ENCODE measurements around the gene FAM131C.
A peak's percentile ranks its signal among the peaks of the same experiment; 100 is the strongest.

FAM131C gene

GRCh38 chr1:16101623-16102022, 28.2 kb upstream of the FAM131C start:
- DNase-seq (ENCODE audit: low read depth), result peak; percentile 35
- no peak overlapping the region for H3K4me3 ChIP-seq (ENCODE audit: low read depth, low read length)
- TF ChIP-seq CTCF (conservative IDR thresholded peaks at IDR 0.05; ENCODE audit: low read depth, low read length), result no peak

GRCh38 chr1:16099412-16099811, 26.0 kb upstream of the FAM131C start:
- DNase-seq (ENCODE audit: low read depth), result no peak
- H3K4me3 ChIP-seq (ENCODE audit: low read depth, low read length), result no peak overlapping the region
- TF ChIP-seq CTCF (conservative IDR thresholded peaks at IDR 0.05; ENCODE audit: low read depth, low read length), result no peak

GRCh38 chr1:16095447-16095846, 22.0 kb upstream of the FAM131C start:
- no peak for DNase-seq (ENCODE audit: low read depth)
- H3K4me3 ChIP-seq (ENCODE audit: low read depth, low read length), result no peak overlapping the region
- no peak for TF ChIP-seq CTCF (conservative IDR thresholded peaks at IDR 0.05; ENCODE audit: low read depth, low read length)

- H3K4me3 ChIP-seq (ENCODE audit: low read depth, low read length), result no peak overlapping the region
- DNase-seq (ENCODE audit: low read depth), result no peak
- no peak for TF ChIP-seq CTCF (conservative IDR thresholded peaks at IDR 0.05; ENCODE audit: low read depth, low read length)
Measured at GRCh38 chr1:16094453-16095158, 21.2 kb upstream of the FAM131C start.

GRCh38 chr1:16093611-16094010, 20.2 kb upstream of the FAM131C start:
- H3K4me3 ChIP-seq (ENCODE audit: low read depth, low read length), result no peak overlapping the region
- DNase-seq (ENCODE audit: low read depth), result no peak
- no peak for TF ChIP-seq CTCF (conservative IDR thresholded peaks at IDR 0.05; ENCODE audit: low read depth, low read length)

- DNase-seq (ENCODE audit: low read depth), result no peak
- H3K4me3 ChIP-seq (ENCODE audit: low read depth, low read length), result no peak overlapping the region
- no peak for TF ChIP-seq CTCF (conservative IDR thresholded peaks at IDR 0.05; ENCODE audit: low read depth, low read length)
Measured at GRCh38 chr1:16092923-16093511, 19.6 kb upstream of the FAM131C start.

All from choroid plexus epithelial cell (primary cell).